Stomach (tissue), 4 donors: ENCODE data around the gene FBXL17.

Experiments
- EP300 ChIP-seq: sonication (generic); formaldehyde crosslinking; IDR thresholded peaks from one replicate; pipeline ENCODE4 v1.6.1; 2017; ENCODE audit warnings: antibody characterized with exemption
- POLR2A ChIP-seq, 4 donors: fragments of 450-650 bp; IDR thresholded peaks; one replicate each; pipeline ENCODE4 v1.6.1; 2016; ENCODE audit warnings: antibody characterized with exemption in 4 of 4, control low read depth in 2 of 4, mild to moderate bottlenecking in 1 of 4, moderate library complexity in 1 of 4
- TF ChIP-seq, protein P1 (sequence below), 7 experiments: fragments of 450-650 bp in 4 of 7; fragments of 200-600 bp in 3 of 7; sonication (generic) in 3 of 7; IDR thresholded peaks; one replicate each; pipeline ENCODE4 v1.5.1; 2016 to 2019; ENCODE audit warnings: antibody characterized with exemption in 7 of 7, control low read depth in 2 of 7, mild to moderate bottlenecking in 1 of 7

- TF ChIP-seq, protein P1, sequence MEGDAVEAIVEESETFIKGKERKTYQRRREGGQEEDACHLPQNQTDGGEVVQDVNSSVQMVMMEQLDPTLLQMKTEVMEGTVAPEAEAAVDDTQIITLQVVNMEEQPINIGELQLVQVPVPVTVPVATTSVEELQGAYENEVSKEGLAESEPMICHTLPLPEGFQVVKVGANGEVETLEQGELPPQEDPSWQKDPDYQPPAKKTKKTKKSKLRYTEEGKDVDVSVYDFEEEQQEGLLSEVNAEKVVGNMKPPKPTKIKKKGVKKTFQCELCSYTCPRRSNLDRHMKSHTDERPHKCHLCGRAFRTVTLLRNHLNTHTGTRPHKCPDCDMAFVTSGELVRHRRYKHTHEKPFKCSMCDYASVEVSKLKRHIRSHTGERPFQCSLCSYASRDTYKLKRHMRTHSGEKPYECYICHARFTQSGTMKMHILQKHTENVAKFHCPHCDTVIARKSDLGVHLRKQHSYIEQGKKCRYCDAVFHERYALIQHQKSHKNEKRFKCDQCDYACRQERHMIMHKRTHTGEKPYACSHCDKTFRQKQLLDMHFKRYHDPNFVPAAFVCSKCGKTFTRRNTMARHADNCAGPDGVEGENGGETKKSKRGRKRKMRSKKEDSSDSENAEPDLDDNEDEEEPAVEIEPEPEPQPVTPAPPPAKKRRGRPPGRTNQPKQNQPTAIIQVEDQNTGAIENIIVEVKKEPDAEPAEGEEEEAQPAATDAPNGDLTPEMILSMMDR (IDR thresholded peaks at IDR 0.05): no peak
- TF ChIP-seq POLR2A (IDR thresholded peaks at IDR 0.05) (no peak), EP300 (no peak)
Measured at GRCh38 chr5:108141676-108142075, 240.2 kb downstream of the FBXL17 start.
